Cardiac muscle cell (in vitro differentiated cells and primary cell): Measurements from ENCODE around the gene HSD3B7. TPM values are rescaled to one million over a fixed set of nuclear protein-coding genes. Genes with fewer than 3 reads are reported as not detected.

Experiments used
- DNase-seq, 2 donors: peaks; one replicate each; pipeline versions ENCODE4 v3.0.0 to v3.0.0-alpha.2; 2010 to 2017; ENCODE audit warnings: low read depth in 1 of 2, low spot score in 1 of 2
- H3K27ac ChIP-seq: fragments of 200-600 bp; sonication (generic); 2 replicates; pipeline ENCODE4 v1.5.1; 2016
- H3K27me3 ChIP-seq: fragments of 200-600 bp; sonication (generic); 2 replicates; pipeline ENCODE4 v1.6.0; 2016; ENCODE audit warnings: control low read depth
- H3K36me3 ChIP-seq: fragments of 200-600 bp; sonication (generic); 2 replicates; pipeline ENCODE4 v1.5.1; 2016; ENCODE audit warnings: control low read depth
- H3K4me1 ChIP-seq: fragments of 200-600 bp; sonication (generic); 2 replicates; pipeline ENCODE4 v1.8.1; 2017; ENCODE audit warnings: low read depth, mild to moderate bottlenecking, mixed run types
- H3K4me3 ChIP-seq: fragments of 200-600 bp; sonication (generic); 2 replicates; pipeline ENCODE4 v1.5.1; 2016; ENCODE audit warnings: mild to moderate bottlenecking
- H3K9me3 ChIP-seq: fragments of 200-600 bp; sonication (generic); 2 replicates; pipeline ENCODE4 v1.5.1; 2017; ENCODE audit warnings: low read depth, mild to moderate bottlenecking, control low read depth
- polyA plus RNA-seq: library from polyadenylated mRNA; unstranded; fragments of >200 nt; fragmentation: Nextera tagmentation; extraction: Ambion mirVana; gene quantifications from 2 replicates; pipeline ENCODE4 v1.2.1, GENCODE V29; 2016
- total RNA-seq: library from RNA; depleted of rRNA; stranded (reverse); fragments of >200 nt; gene quantifications from 2 replicates; pipeline ENCODE4 v1.2.3, GENCODE V29; 2016
- TF ChIP-seq, protein P1 (sequence below): IDR thresholded peaks from 2 replicates; pipeline ENCODE4 v1.5.1; 2012; ENCODE audit warnings: low read depth, mild to moderate bottlenecking, low read length

HSD3B7 gene
- total and polyA plus RNA-seq, 2 experiments from 2014 or later: 5.8 to 8.5 TPM

DNA sequence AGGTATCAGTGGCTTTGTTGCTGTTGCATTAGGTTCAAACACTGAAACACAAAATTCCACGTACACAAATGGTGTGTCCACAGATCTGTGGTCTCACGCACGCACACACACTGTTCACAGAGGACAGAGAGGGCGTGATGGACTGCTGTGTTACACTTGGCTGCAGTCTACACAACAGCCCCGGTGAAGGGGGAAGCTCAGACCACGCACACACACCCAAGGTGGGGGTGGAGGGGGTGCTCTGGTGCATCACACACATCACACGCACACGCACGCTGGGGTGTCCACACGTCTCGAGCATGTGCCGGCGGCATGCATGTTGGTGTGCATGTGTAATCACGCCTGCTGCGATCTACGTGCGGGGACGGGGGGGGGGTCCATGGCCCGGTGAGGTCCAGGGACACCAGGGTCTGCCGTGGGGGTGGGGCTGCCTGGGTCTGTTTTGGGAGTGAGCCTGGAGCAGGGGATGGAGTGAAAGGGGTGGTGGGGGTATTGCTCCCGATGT, 7.3 kb downstream of the HSD3B7 start:
- peaks cover 14% of the 10 kb centered on the region for H3K27me3 ChIP-seq
- DNase-seq: no peak
- H3K36me3 ChIP-seq: no peaks in the 10 kb centered on the region
- H3K27ac ChIP-seq: no peak overlapping the region
- H3K9me3 ChIP-seq: no peaks in the 10 kb centered on the region
- TF ChIP-seq, protein P1, sequence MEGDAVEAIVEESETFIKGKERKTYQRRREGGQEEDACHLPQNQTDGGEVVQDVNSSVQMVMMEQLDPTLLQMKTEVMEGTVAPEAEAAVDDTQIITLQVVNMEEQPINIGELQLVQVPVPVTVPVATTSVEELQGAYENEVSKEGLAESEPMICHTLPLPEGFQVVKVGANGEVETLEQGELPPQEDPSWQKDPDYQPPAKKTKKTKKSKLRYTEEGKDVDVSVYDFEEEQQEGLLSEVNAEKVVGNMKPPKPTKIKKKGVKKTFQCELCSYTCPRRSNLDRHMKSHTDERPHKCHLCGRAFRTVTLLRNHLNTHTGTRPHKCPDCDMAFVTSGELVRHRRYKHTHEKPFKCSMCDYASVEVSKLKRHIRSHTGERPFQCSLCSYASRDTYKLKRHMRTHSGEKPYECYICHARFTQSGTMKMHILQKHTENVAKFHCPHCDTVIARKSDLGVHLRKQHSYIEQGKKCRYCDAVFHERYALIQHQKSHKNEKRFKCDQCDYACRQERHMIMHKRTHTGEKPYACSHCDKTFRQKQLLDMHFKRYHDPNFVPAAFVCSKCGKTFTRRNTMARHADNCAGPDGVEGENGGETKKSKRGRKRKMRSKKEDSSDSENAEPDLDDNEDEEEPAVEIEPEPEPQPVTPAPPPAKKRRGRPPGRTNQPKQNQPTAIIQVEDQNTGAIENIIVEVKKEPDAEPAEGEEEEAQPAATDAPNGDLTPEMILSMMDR: no peak
- no peak overlapping the region for H3K4me3 ChIP-seq
- peaks cover 4% of the 10 kb centered on the region for H3K4me1 ChIP-seq

DNA sequence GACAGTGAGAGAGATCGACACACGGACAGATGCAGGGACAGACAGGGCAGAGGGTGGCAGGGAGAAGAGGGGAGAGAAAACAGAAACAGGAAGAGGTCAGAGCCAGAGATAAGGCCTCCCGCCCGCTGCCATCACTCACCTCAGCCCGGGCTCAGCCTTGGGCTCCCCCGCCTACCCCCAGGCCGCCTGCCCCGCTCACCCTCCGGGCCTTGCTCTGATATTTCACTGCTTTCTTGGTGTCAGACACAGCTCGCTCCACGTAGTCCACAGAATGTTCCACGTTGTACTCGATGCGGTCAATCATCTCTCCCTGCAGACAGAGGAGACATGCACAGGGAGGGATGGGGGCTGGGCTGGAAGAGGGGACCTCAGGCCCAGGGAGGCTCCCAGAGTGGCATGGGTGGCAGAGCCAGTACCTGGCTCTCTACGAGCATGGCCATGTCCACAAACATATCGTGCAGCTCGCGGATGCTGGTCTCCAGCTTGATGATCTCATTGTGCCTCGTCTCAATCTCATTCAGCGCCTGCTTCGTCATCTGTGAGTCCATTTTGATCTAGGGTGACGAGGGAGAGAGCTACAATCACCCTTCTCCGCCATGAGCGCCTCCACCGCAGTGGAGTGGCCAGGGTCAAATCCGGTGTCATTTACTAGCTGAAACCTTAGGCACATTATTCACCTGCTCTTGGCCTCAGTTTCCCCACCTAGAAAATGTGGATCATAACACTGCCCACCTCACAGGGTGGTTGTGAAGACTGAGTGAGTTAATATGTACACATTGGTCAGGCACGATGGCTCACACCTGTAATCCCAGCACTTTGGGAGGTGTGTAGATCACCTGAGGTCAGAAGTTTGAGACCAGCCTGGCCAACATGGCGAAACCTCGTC, 8.2 kb downstream of the HSD3B7 start:
- DNase-seq: no peak
- Histone ChIP-seq H3K36me3 (no peaks in the 10 kb centered on the region), H3K4me3 (no peak overlapping the region), H3K9me3 (no peaks in the 10 kb centered on the region), H3K27me3 (peaks cover 14% of the 10 kb centered on the region), H3K4me1 (peaks cover 4% of the 10 kb centered on the region), H3K27ac (no peak overlapping the region)
- TF ChIP-seq, protein P1: no peak

DNA sequence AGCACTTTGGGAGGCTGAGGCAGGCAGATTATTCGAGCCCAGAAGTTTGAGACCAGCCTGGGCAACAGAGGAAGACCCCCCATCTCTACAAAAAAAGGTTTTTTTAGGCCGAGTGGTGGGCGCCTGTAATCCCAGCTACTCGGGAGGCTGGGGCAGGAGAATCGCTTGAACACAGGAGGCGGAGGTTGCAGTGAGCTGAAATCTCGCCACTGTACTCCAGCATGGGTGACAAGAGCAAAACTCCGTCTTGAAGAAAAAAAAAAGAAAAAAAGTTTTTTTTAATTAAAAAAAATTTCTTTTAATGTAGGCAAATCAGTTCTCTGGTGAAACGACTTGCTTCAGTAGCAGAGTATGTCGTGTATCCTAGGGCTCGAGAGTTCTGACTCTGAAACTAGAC, 10.9 kb downstream of the HSD3B7 start:
- Histone ChIP-seq H3K27ac (no peak overlapping the region), H3K4me3 (no peak overlapping the region), H3K4me1 (peaks cover 4% of the 10 kb centered on the region), H3K9me3 (no peaks in the 10 kb centered on the region), H3K36me3 (no peaks in the 10 kb centered on the region), H3K27me3 (peaks cover 14% of the 10 kb centered on the region)
- no peak for DNase-seq
- TF ChIP-seq, protein P1: no peak

DNA sequence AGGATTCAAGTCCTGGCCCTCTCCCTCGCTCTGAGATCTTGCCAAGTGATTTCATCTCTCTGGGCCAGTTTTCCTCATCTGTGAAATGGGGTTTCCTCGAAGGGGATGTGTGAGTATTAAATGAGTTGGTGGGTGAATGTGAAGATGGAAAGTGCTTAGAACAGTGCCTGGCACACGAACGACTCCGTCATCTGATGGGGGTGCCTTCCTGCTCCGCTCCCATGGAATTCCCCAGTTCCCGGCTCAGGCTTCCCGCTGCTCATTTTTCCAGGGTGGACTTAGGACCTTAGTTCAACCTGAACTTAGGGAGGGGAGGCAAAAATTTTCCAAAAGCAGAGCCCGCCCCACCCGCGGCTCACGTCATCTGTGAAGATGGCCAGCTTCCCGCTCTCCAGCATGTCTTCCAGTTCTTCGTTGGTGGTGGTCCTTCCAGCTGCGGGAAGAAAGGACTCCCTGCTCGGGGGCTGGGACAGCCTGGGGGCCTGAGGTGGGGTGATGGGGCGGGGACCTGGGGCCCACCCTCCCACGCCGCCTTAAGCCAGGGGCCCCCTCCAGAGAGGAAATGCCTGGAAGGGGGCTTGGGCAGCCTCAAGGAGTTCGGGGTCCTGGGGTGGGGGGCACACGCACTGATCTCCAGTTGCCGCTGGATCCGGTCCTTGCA, 11.4 kb downstream of the HSD3B7 start:
- TF ChIP-seq, protein P1: no peak
- H3K27me3 ChIP-seq: peaks cover 14% of the 10 kb centered on the region
- peaks cover 4% of the 10 kb centered on the region for H3K4me1 ChIP-seq
- no peaks in the 10 kb centered on the region for H3K36me3 ChIP-seq
- no peaks in the 10 kb centered on the region for H3K9me3 ChIP-seq
- DNase-seq: no peak
- peak overlapping the region; percentile 30 for H3K4me3 ChIP-seq
- H3K27ac ChIP-seq: no peak overlapping the region

DNA sequence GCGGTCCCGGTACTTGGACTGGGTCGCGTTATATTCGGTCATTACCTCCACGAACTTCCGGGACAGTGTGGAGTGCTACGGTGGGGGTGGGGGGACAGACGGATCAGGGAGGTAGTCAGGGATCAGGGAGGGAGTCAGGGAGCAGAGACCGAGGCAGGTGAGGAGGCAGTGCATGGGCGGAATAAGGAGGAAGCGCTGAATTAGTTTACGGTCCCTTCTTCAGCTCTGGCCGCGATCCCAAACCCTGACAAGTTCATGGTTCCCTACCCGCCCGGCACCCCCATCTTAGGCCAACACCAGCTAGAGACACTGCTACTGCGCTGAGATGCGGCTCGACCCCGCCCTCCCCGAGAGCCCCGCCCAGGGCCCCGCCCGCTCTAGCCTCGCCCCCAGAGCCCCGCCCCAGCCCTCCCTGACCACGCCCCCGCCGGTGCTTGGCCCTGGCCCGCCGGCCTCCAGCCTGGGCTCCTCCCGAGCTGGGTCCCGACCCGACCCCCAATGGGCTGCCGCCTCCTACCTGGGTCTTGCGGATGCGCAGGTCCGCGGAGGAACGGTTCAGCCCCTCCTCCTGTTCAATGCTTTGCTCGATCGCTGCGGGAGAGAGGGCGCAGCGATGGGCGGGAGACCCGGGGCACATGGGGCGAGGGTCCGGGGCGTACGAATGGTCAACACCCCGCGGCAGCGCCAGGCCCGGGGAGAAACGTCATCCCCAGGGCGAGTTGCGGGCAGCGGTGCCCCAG, 12.1 kb downstream of the HSD3B7 start:
- peak overlapping the region; percentile 30 for H3K4me3 ChIP-seq
- peaks cover 14% of the 10 kb centered on the region for H3K27me3 ChIP-seq
- TF ChIP-seq, protein P1: no peak
- DNase-seq: peak; percentile 68 to 76
- no peak overlapping the region for H3K27ac ChIP-seq
- no peaks in the 10 kb centered on the region for H3K36me3 ChIP-seq
- H3K4me1 ChIP-seq: peaks cover 8% of the 10 kb centered on the region
- no peaks in the 10 kb centered on the region for H3K9me3 ChIP-seq
